Measurements from ENCODE around the gene PAX7. TPM values are rescaled to one million over a fixed set of nuclear protein-coding genes. Genes with fewer than 3 reads are reported as not detected.

PAX7 gene
- polyA plus RNA-seq, 2 of the 4 experiments (the other 2 are of a cell fraction) = 0.23 to 0.48 TPM

GRCh38 chr1:18781031-18781430 lies 150.4 kb downstream of the PAX7 start:
- no peak for TF ChIP-seq HDAC2 (IDR thresholded peaks at IDR 0.05)
- Histone ChIP-seq H3K4me3 (no peak overlapping the region), H3K9me3 (no peaks in the 10 kb centered on the region), H3K4me2 (no peak overlapping the region), H3K4me1 (no peaks in the 10 kb centered on the region), H3K27ac (no peak overlapping the region)
- ChIA-PET CTCF (no interaction called here), POLR2A (no interaction called here)
- DNase-seq (ENCODE audit: low read depth in 1 of 2, low spot score in 1 of 2) = no peak
- ATAC-seq = no peak
- no peak for FAIRE-seq

- H3K9me3 ChIP-seq = no peaks in the 10 kb centered on the region
- no peak overlapping the region for H3K4me3 ChIP-seq
- POLR2A ChIA-PET = no interaction called here
- ATAC-seq (no peak), FAIRE-seq (no peak), DNase-seq (ENCODE audit: low read depth in 1 of 2, low spot score in 1 of 2) (no peak)
- H3K4me2 ChIP-seq = no peak overlapping the region
- TF ChIP-seq KDM5A (IDR thresholded peaks at IDR 0.05) (no peak), EHF (CRISPR knock-in tag; IDR thresholded peaks at IDR 0.05) (no peak), NFE2L2 (conservative IDR thresholded peaks at IDR 0.05; ENCODE audit: low read length) (no peak), SMC3 (IDR thresholded peaks at IDR 0.05) (no peak), ZFP36 (IDR thresholded peaks at IDR 0.05; ENCODE audit: borderline replicate concordance, partially characterized antibody) (no peak), REST (IDR thresholded peaks at IDR 0.05) (no peak), HEYL (CRISPR knock-in tag; IDR thresholded peaks at IDR 0.05) (no peak), ZC3H11A (IDR thresholded peaks at IDR 0.05) (no peak), ELK1 (IDR thresholded peaks at IDR 0.05; ENCODE audit: low read depth, low read length) (no peak), CHD2 (IDR thresholded peaks at IDR 0.05; ENCODE audit: low read length, partially characterized antibody) (no peak), EHMT2 (IDR thresholded peaks at IDR 0.05; ENCODE audit: low read depth) (no peak), POLR2A (IDR thresholded peaks at IDR 0.05; ENCODE audit: low read length) (no peak), MYC (IDR thresholded peaks at IDR 0.05; ENCODE audit: borderline replicate concordance, low read length) (no peak), RFX5 (IDR thresholded peaks at IDR 0.05) (no peak), FOSB (CRISPR knock-in tag; IDR thresholded peaks at IDR 0.05) (no peak), HOXA7 (CRISPR knock-in tag; IDR thresholded peaks at IDR 0.05) (no peak), ATOH8 (CRISPR knock-in tag; IDR thresholded peaks at IDR 0.05; ENCODE audit: low read depth) (no peak), MAFK (IDR thresholded peaks at IDR 0.05; ENCODE audit: partially characterized antibody) (no peak)
- WGBS (ENCODE audit: missing lambda C conversion rate) = 76% methylated on average over 28 of the region's 28 CpGs
- H3K4me1 ChIP-seq = no peaks in the 10 kb centered on the region
- CTCF ChIA-PET = no interaction called here
- H3K27ac ChIP-seq = no peak overlapping the region
Measured at GRCh38 chr1:18783705-18784481, 153.2 kb downstream of the PAX7 start.

- FAIRE-seq (no peak), DNase-seq (ENCODE audit: low read depth in 1 of 2, low spot score in 1 of 2) (no peak), ATAC-seq (no peak)
- TF ChIP-seq RFX5 (IDR thresholded peaks at IDR 0.05) (no peak), RNF2 (IDR thresholded peaks at IDR 0.05; ENCODE audit: borderline replicate concordance, low read depth) (no peak), FOXS1 (CRISPR knock-in tag; IDR thresholded peaks at IDR 0.05) (no peak), CHD4 (IDR thresholded peaks at IDR 0.05; ENCODE audit: borderline replicate concordance) (no peak), NFE2L2 (conservative IDR thresholded peaks at IDR 0.05; ENCODE audit: low read length) (no peak), E2F6 (IDR thresholded peaks at IDR 0.05; ENCODE audit: borderline replicate concordance, low read depth) (no peak), FOSB (CRISPR knock-in tag; IDR thresholded peaks at IDR 0.05) (no peak), POLR2A (IDR thresholded peaks at IDR 0.05; ENCODE audit: low read length) (no peak), MAFK (IDR thresholded peaks at IDR 0.05; ENCODE audit: partially characterized antibody) (no peak), HEYL (CRISPR knock-in tag; IDR thresholded peaks at IDR 0.05) (no peak), TFCP2L1 (CRISPR knock-in tag; IDR thresholded peaks at IDR 0.05) (no peak), ESRRA (IDR thresholded peaks at IDR 0.05; ENCODE audit: borderline replicate concordance, low read length) (no peak), ZFP36 (IDR thresholded peaks at IDR 0.05; ENCODE audit: borderline replicate concordance, partially characterized antibody) (no peak), PHF8 (IDR thresholded peaks at IDR 0.05; ENCODE audit: borderline replicate concordance, low read depth) (no peak), POLR2AphosphoS2 (conservative IDR thresholded peaks at IDR 0.05; ENCODE audit: low read length) (no peak)
- ChIA-PET POLR2A (no interaction called here), CTCF (no interaction called here)
- WGBS (ENCODE audit: missing lambda C conversion rate) = 50% methylated on average over 10 of the region's 15 CpGs
- Histone ChIP-seq H3K4me2 (no peak overlapping the region), H3K27ac (no peak overlapping the region), H3K4me1 (no peaks in the 10 kb centered on the region), H3K9me3 (no peaks in the 10 kb centered on the region), H3K4me3 (no peak overlapping the region)
Measured at GRCh38 chr1:18784482-18784831, 153.8 kb downstream of the PAX7 start.
